Activated CD8-positive, alpha-beta T cell treated with anti-CD3 and anti-CD28 coated beads for 36 hours (primary cell): Measurements from ENCODE around the gene LRCOL1. TPM values are rescaled to one million over a fixed set of nuclear protein-coding genes. Genes with fewer than 3 reads are reported as not detected.

ENCODE experiments used
- ATAC-seq: fragments of 200-7000 bp; cut with Tn5 transposase; one replicate; pipeline ENCODE4 v1.10.0; 2021; ENCODE audit warnings: mild to moderate bottlenecking, moderate library complexity
- CTCF ChIA-PET: fragments of 350-600 bp; sonication (Branson Sonifier 250); formaldehyde crosslinking; loops from one replicate; lab custom pipeline; 2021; ENCODE audit warnings: antibody characterized with exemption; lab: Charles Lee
- POLR2A ChIA-PET: fragments of 350-600 bp; sonication (Branson Sonifier 250); formaldehyde crosslinking; loops from one replicate; lab custom pipeline; 2021; ENCODE audit warnings: antibody characterized with exemption; lab: Charles Lee
- DNase-seq: peaks from one replicate; pipeline ENCODE4 v3.0.0-alpha.2; 2020
- H3K27ac Mint-ChIP-seq: one replicate; pipeline ENCODE4 v1.8.0; 2021; ENCODE audit warnings: mild to moderate bottlenecking, mixed read lengths
- H3K27me3 Mint-ChIP-seq: one replicate; pipeline ENCODE4 v1.8.0; 2021; ENCODE audit warnings: mixed read lengths
- H3K36me3 Mint-ChIP-seq: one replicate; pipeline ENCODE4 v1.8.0; 2021; ENCODE audit warnings: low read depth, mixed read lengths
- H3K4me1 Mint-ChIP-seq: one replicate; pipeline ENCODE4 v1.8.0; 2021; ENCODE audit warnings: low read depth, mixed read lengths
- H3K4me3 Mint-ChIP-seq: one replicate; pipeline ENCODE4 v1.8.0; 2021; ENCODE audit warnings: mild to moderate bottlenecking, moderate library complexity, mixed read lengths
- H3K9me3 Mint-ChIP-seq: one replicate; pipeline ENCODE4 v1.8.0; 2021; ENCODE audit warnings: mixed read lengths
- CTCF ChIP-seq: fragments of 200-600 bp; IDR thresholded peaks from one replicate; pipeline ENCODE4 v1.8.0; 2022; ENCODE audit warnings: antibody characterized with exemption, mild to moderate bottlenecking
- intact Hi-C: fragments of 100-400 bp; cut with micrococcal nuclease; formaldehyde crosslinking; loops from one replicate; pipeline ENCODE4 v1.10.0; 2022
- total RNA-seq, 2 experiments: library from RNA; stranded (reverse); gene quantifications; one replicate each; pipeline ENCODE4 v1.2.3, GENCODE V29; 2021

LRCOL1 gene
- total RNA-seq, 2 experiments from 2014 or later: not detected

DNA sequence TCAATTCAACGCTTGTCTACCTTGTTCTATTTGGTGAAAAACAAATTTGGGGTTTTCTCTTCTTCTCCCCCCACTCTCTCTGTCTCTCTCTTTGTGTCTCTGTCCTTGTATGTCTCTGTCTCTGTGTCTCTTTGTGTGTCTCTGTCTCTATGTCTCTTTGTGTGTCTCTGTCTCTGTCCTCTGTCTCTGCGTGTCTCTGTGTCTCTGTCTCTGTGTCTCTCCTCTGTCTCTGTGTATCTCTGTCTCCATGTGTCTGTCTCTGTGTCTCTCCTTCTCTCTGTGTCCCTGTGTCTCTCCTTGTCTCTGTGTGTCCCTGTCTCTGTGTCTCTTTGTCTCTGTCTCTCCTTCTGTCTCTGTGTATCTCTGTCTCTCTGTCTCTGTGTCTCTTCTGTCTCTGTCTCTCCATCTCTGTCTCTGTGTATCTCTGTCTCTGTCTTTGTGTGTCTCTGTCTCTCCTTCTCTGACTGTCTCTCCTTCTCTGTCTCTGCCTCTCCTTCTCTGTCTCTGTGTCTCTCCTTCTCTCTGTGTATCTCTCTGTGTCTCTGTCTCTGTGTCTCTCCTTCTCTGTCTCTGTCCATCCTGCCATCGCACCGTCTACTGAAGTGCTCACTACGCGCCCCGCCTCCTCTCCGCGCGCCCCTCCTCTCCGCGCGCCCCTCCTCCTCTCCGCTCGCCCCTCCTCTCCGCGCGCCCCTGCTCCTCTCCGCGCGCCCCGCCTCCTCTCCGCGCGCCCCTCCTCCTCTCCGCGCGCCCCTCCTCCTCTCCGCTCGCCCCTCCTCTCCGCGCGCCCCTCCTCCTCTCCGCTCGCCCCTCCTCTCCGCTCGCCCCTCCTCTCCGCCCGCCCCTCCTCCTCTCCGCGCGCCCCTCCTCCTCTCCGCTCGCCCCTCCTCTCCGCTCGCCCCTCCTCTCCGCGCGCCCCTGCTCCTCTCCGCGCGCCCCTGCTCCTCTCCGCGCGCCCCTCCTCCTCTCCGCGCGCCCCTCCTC lies 12.8 kb downstream of the LRCOL1 start:
- ChIA-PET CTCF (no interaction called here), POLR2A (no interaction called here)
- ATAC-seq: peak; percentile 60
- H3K4me1 Mint-ChIP-seq: peaks cover 15% of the 10 kb centered on the region
- H3K36me3 Mint-ChIP-seq: no peaks in the 10 kb centered on the region
- H3K27me3 Mint-ChIP-seq: peaks cover 28% of the 10 kb centered on the region
- TF ChIP-seq CTCF: no peak
- peak overlapping the region; percentile 67 for H3K4me3 Mint-ChIP-seq
- DNase-seq: peak; percentile 52
- intact Hi-C loops: no loop called here
- H3K9me3 Mint-ChIP-seq: no peaks in the 10 kb centered on the region
- H3K27ac Mint-ChIP-seq: no peak overlapping the region

GRCh38 chr12:132596016-132596415 lies 14.4 kb downstream of the LRCOL1 start:
- Mint-ChIP-seq H3K27ac (no peak overlapping the region), H3K4me3 (no peak overlapping the region), H3K36me3 (no peaks in the 10 kb centered on the region), H3K4me1 (peaks cover 15% of the 10 kb centered on the region), H3K9me3 (no peaks in the 10 kb centered on the region), H3K27me3 (peaks cover 19% of the 10 kb centered on the region)
- ATAC-seq: no peak
- intact Hi-C loops: no loop called here
- POLR2A ChIA-PET: no interaction called here
- DNase-seq: no peak
- CTCF ChIA-PET: interaction anchor here (0.8 to 1.0 kb wide), 2 partner anchors 18 to 43 kb away, joined by 3 to 4 read pairs; no protein-coding TSS in a partner anchor
- TF ChIP-seq CTCF: no peak

DNA sequence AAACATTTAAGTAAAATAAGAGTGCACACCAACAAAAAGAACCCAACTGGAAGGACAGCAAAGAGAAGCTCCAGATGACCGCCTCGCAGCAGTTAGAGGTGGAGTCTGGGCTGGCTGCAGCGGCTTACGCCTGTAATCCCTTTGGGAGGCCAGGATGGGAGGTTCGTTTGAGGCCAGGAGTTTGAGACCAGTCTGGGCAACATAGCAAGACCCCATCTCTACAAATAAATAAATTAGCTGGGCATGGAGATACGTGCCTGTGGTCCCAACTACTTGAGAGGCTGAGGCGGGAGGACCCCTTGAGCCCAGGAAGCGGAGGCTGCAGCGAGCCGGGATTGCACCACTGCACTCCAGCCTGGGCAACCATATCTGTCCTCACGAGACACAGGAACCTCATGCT lies 15.2 kb downstream of the LRCOL1 start:
- Mint-ChIP-seq H3K9me3 (no peaks in the 10 kb centered on the region), H3K27me3 (peaks cover 19% of the 10 kb centered on the region), H3K4me3 (no peak overlapping the region), H3K4me1 (peaks cover 15% of the 10 kb centered on the region), H3K27ac (no peak overlapping the region), H3K36me3 (no peaks in the 10 kb centered on the region)
- intact Hi-C loops: no loop called here
- CTCF ChIA-PET: interaction anchor here (0.8 to 1.2 kb wide), 4 partner anchors 9 to 43 kb away, joined by 3 to 4 read pairs (median 3); no protein-coding TSS in a partner anchor
- POLR2A ChIA-PET: interaction anchor here (1.3 kb wide), 1 partner anchor 34 kb away, joined by 3 read pairs; no protein-coding TSS in a partner anchor
- TF ChIP-seq CTCF: no peak
- DNase-seq (no peak), ATAC-seq (no peak)

DNA sequence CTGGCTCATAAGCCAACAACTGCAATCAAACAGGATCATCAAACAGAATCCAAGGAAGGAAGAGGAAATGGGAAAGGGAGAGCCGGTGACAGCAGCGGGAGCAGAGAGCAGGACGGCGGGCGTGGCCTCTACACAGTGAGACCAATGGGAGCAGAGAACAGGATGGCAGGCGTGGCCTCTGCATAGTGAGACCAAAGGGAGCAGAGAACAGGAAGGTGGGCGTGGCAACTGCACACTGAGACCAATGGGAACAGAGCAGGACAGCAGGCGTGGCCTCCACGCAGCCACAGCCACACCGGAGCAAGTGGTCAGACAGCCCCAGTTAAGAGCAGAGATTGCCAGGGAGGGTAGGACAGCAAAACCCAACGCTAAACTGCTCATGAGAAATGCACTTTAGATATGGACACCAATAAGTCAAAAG lies 16.4 kb downstream of the LRCOL1 start:
- intact Hi-C loops: no loop called here
- DNase-seq: peak; percentile 52
- Mint-ChIP-seq H3K4me1 (peaks cover 10% of the 10 kb centered on the region), H3K36me3 (no peaks in the 10 kb centered on the region), H3K27ac (no peak overlapping the region), H3K9me3 (no peaks in the 10 kb centered on the region), H3K27me3 (peaks cover 16% of the 10 kb centered on the region), H3K4me3 (no peak overlapping the region)
- CTCF ChIA-PET: interaction anchor here (1.0 kb wide), 1 partner anchor 21 kb away, joined by 3 read pairs; no protein-coding TSS in a partner anchor
- no peak for TF ChIP-seq CTCF
- peak; percentile 85 for ATAC-seq
- POLR2A ChIA-PET: no interaction called here

GRCh38 chr12:132593521-132593920 lies 16.9 kb downstream of the LRCOL1 start:
- ChIA-PET POLR2A (no interaction called here), CTCF (interaction anchor here (1.6 kb wide), 1 partner anchor 32 kb away, joined by 4 read pairs; no protein-coding TSS in a partner anchor)
- TF ChIP-seq CTCF: no peak
- ATAC-seq: no peak
- Mint-ChIP-seq H3K9me3 (no peaks in the 10 kb centered on the region), H3K27me3 (peaks cover 12% of the 10 kb centered on the region), H3K36me3 (no peaks in the 10 kb centered on the region), H3K4me1 (peaks cover 7% of the 10 kb centered on the region), H3K4me3 (no peak overlapping the region), H3K27ac (no peak overlapping the region)
- intact Hi-C loops: no loop called here
- no peak for DNase-seq
